Measurements from ENCODE around the gene HYDIN.

HYDIN gene

DNA sequence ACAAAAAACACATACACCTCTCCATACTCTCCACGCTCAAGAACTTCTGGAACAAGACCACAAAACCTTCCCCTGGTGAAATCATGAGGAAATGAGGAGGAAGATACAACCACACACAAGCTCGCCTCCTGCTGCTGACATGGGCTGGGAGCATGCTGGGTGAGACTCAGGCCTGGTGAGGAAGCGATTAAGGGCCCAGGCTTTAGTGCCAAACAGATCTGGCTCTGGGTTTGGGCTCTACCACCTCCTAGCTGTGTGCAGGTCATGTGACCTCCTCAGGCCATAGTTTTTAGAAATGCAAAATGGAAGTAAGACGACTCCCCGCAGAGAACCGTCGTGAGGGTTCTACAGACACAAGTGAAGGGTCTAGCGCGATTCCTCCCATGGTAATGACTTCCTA is 470.9 kb downstream of the HYDIN start:
- TF ChIP-seq POLR2AphosphoS5 (IDR thresholded peaks at IDR 0.05; ENCODE audit: low read depth, low read length) (no peak), TAF1 (IDR thresholded peaks at IDR 0.05; ENCODE audit: borderline replicate concordance, insufficient read depth, low read length) (no peak), FOXP2 (optimal IDR thresholded peaks at IDR 0.05; ENCODE audit: borderline replicate concordance, extremely low read depth, extremely low read length, insufficient read depth) (no peak), SIN3A (IDR thresholded peaks at IDR 0.05; ENCODE audit: borderline replicate concordance, insufficient read depth, low read length) (no peak)
- TF ChIP-seq, protein P1, sequence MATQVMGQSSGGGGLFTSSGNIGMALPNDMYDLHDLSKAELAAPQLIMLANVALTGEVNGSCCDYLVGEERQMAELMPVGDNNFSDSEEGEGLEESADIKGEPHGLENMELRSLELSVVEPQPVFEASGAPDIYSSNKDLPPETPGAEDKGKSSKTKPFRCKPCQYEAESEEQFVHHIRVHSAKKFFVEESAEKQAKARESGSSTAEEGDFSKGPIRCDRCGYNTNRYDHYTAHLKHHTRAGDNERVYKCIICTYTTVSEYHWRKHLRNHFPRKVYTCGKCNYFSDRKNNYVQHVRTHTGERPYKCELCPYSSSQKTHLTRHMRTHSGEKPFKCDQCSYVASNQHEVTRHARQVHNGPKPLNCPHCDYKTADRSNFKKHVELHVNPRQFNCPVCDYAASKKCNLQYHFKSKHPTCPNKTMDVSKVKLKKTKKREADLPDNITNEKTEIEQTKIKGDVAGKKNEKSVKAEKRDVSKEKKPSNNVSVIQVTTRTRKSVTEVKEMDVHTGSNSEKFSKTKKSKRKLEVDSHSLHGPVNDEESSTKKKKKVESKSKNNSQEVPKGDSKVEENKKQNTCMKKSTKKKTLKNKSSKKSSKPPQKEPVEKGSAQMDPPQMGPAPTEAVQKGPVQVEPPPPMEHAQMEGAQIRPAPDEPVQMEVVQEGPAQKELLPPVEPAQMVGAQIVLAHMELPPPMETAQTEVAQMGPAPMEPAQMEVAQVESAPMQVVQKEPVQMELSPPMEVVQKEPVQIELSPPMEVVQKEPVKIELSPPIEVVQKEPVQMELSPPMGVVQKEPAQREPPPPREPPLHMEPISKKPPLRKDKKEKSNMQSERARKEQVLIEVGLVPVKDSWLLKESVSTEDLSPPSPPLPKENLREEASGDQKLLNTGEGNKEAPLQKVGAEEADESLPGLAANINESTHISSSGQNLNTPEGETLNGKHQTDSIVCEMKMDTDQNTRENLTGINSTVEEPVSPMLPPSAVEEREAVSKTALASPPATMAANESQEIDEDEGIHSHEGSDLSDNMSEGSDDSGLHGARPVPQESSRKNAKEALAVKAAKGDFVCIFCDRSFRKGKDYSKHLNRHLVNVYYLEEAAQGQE (IDR thresholded peaks at IDR 0.05; ENCODE audit: insufficient read depth in 1 of 2, low read depth in 2 of 2, low read length in 2 of 2): no peak

GRCh38 chr16:70758786-70759185 is 471.7 kb downstream of the HYDIN start:
- TF ChIP-seq FOXP2 (optimal IDR thresholded peaks at IDR 0.05; ENCODE audit: borderline replicate concordance, extremely low read depth, extremely low read length, insufficient read depth) (no peak), TAF1 (IDR thresholded peaks at IDR 0.05; ENCODE audit: borderline replicate concordance, insufficient read depth, low read length) (no peak), POLR2AphosphoS5 (IDR thresholded peaks at IDR 0.05; ENCODE audit: low read depth, low read length) (no peak), SIN3A (IDR thresholded peaks at IDR 0.05; ENCODE audit: borderline replicate concordance, insufficient read depth, low read length) (no peak)
- TF ChIP-seq, protein P1 (IDR thresholded peaks at IDR 0.05; ENCODE audit: insufficient read depth in 1 of 2, low read depth in 2 of 2, low read length in 2 of 2): no peak
